SH-SY5Y (cell line): ENCODE results near the gene CDKN2D.

Source experiments
- GATA2 ChIP-seq: IDR thresholded peaks from 2 replicates; pipeline ENCODE4 v1.6.1; 2011; ENCODE audit warnings: mild to moderate bottlenecking, low read depth, low read length
- GATA3 ChIP-seq: IDR thresholded peaks from 2 replicates; pipeline ENCODE4 v1.6.1; 2011; ENCODE audit warnings: low read depth, mild to moderate bottlenecking, low read length, moderate library complexity

GRCh38 chr19:10543059-10543419, 25.7 kb downstream of the CDKN2D start:
- no peak for TF ChIP-seq GATA2
- no peak for TF ChIP-seq GATA3
